ENCODE measurements around the gene MYB.

The MYB gene

GRCh38 chr6:135225911-135226310 lies 44.8 kb downstream of the MYB start:
- H3K36me3 ChIP-seq (ENCODE audit: insufficient read depth, low read length), result peaks cover 15% of the 10 kb centered on the region; the same call in 1 of the 2 replicates
- TF ChIP-seq EZH2phosphoT487 (IDR thresholded peaks at IDR 0.05; ENCODE audit: borderline replicate concordance) (no peak), CTCF (conservative IDR thresholded peaks at IDR 0.05; ENCODE audit: low read length) (no peak)
- no peaks in the 10 kb centered on the region for H4K20me1 ChIP-seq (ENCODE audit: insufficient read depth, low read length, poor library complexity, severe bottlenecking)
- H3K9me3 ChIP-seq (ENCODE audit: insufficient read depth, low read depth, low read length), result no peaks in the 10 kb centered on the region
- no peaks in the 10 kb centered on the region for H3K79me2 ChIP-seq (ENCODE audit: insufficient read depth, low read length)
- H3K27me3 ChIP-seq (ENCODE audit: insufficient read depth, low read length, poor library complexity, severe bottlenecking), result no peaks in the 10 kb centered on the region
- no peak overlapping the region for H3K9ac ChIP-seq (ENCODE audit: low read depth, low read length, poor library complexity, severe bottlenecking)
- H3F3A ChIP-seq (ENCODE audit: low read depth), result peaks cover 18% of the 10 kb centered on the region
- no peak overlapping the region for H2AFZ ChIP-seq (ENCODE audit: low read length)
- H3K9me2 ChIP-seq (replicated peaks; ENCODE audit: low read depth, low read length), result no peaks in the 10 kb centered on the region
- H3K4me2 ChIP-seq (ENCODE audit: low read depth, low read length, poor library complexity, severe bottlenecking), result no peak overlapping the region
- H3K4me1 ChIP-seq (ENCODE audit: insufficient read depth, low read length, poor library complexity, severe bottlenecking), result peaks cover 3% of the 10 kb centered on the region
- H3K4me3 ChIP-seq (ENCODE audit: low read length, poor library complexity, severe bottlenecking), result no peak overlapping the region

GRCh38 chr6:135226537-135226936 lies 45.4 kb downstream of the MYB start:
- no peak overlapping the region for H2AFZ ChIP-seq (ENCODE audit: low read length)
- H3K4me2 ChIP-seq (ENCODE audit: low read depth, low read length, poor library complexity, severe bottlenecking), result no peak overlapping the region
- H3K4me1 ChIP-seq (ENCODE audit: insufficient read depth, low read length, poor library complexity, severe bottlenecking), result peaks cover 9% of the 10 kb centered on the region
- H4K20me1 ChIP-seq (ENCODE audit: insufficient read depth, low read length, poor library complexity, severe bottlenecking), result no peaks in the 10 kb centered on the region
- no peaks in the 10 kb centered on the region for H3K9me3 ChIP-seq (ENCODE audit: insufficient read depth, low read depth, low read length)
- no peak overlapping the region for H3K9ac ChIP-seq (ENCODE audit: low read depth, low read length, poor library complexity, severe bottlenecking)
- H3K36me3 ChIP-seq (ENCODE audit: insufficient read depth, low read length), result peaks cover 15% of the 10 kb centered on the region; the same call in 1 of the 2 replicates
- H3F3A ChIP-seq (ENCODE audit: low read depth), result peaks cover 16% of the 10 kb centered on the region
- H3K9me2 ChIP-seq (replicated peaks; ENCODE audit: low read depth, low read length), result no peaks in the 10 kb centered on the region
- H3K4me3 ChIP-seq (ENCODE audit: low read length, poor library complexity, severe bottlenecking), result no peak overlapping the region
- TF ChIP-seq EZH2phosphoT487 (IDR thresholded peaks at IDR 0.05; ENCODE audit: borderline replicate concordance) (no peak), CTCF (conservative IDR thresholded peaks at IDR 0.05; ENCODE audit: low read length) (no peak)
- no peaks in the 10 kb centered on the region for H3K79me2 ChIP-seq (ENCODE audit: insufficient read depth, low read length)
- H3K27me3 ChIP-seq (ENCODE audit: insufficient read depth, low read length, poor library complexity, severe bottlenecking), result no peaks in the 10 kb centered on the region

GRCh38 chr6:135227349-135227748 lies 46.2 kb downstream of the MYB start:
- H3K9me2 ChIP-seq (replicated peaks; ENCODE audit: low read depth, low read length), result no peaks in the 10 kb centered on the region
- no peaks in the 10 kb centered on the region for H3K79me2 ChIP-seq (ENCODE audit: insufficient read depth, low read length)
- peaks cover 15% of the 10 kb centered on the region for H3K4me1 ChIP-seq (ENCODE audit: insufficient read depth, low read length, poor library complexity, severe bottlenecking)
- H3K4me3 ChIP-seq (ENCODE audit: low read length, poor library complexity, severe bottlenecking), result no peak overlapping the region
- H4K20me1 ChIP-seq (ENCODE audit: insufficient read depth, low read length, poor library complexity, severe bottlenecking), result no peaks in the 10 kb centered on the region
- H2AFZ ChIP-seq (ENCODE audit: low read length), result no peak overlapping the region
- no peaks in the 10 kb centered on the region for H3K9me3 ChIP-seq (ENCODE audit: insufficient read depth, low read depth, low read length)
- H3K27me3 ChIP-seq (ENCODE audit: insufficient read depth, low read length, poor library complexity, severe bottlenecking), result no peaks in the 10 kb centered on the region
- H3K9ac ChIP-seq (ENCODE audit: low read depth, low read length, poor library complexity, severe bottlenecking), result no peak overlapping the region
- H3K36me3 ChIP-seq (ENCODE audit: insufficient read depth, low read length), result peaks cover 11% of the 10 kb centered on the region; the same call in 1 of the 2 replicates
- peaks cover 11% of the 10 kb centered on the region for H3F3A ChIP-seq (ENCODE audit: low read depth)
- TF ChIP-seq EZH2phosphoT487 (IDR thresholded peaks at IDR 0.05; ENCODE audit: borderline replicate concordance), result no peak
- no peak for TF ChIP-seq CTCF (conservative IDR thresholded peaks at IDR 0.05; ENCODE audit: low read length)
- H3K4me2 ChIP-seq (ENCODE audit: low read depth, low read length, poor library complexity, severe bottlenecking), result no peak overlapping the region
